Measurements from ENCODE around the gene BCAT1. TPM values are rescaled to one million over a fixed set of nuclear protein-coding genes. Genes with fewer than 3 reads are reported as not detected.
A peak's percentile ranks its signal among the peaks of the same experiment; 100 is the strongest.

Gene BCAT1
- total RNA-seq, 3 donors from 2014 or later (not counting 1 experiment from before 2014, with no cell fraction given), result 0.61 to 4.4 (median 1.3) TPM

DNA sequence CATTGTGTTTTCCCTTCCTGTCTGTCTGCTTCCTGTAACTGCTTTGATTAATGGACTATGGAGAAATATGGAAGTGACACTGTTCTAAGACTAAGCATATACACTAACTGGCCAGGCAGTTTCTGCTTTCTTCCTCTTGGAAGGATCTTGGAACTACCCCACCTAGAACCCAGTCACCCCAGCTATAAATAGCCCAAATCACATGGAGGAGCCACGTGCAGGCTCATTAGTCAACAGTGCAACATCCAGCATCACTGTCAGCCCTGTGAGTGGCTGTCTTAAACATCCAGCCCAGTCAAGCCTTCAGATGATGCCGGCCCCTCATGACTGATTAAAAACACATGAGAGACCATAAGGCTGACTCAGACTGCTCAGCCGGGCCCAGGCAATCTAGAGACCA, 39.2 kb downstream of the BCAT1 start:
- H3K27ac Mint-ChIP-seq, result no peak overlapping the region
- H3K4me3 Mint-ChIP-seq, result no peak overlapping the region
- 86% methylated on average over 3 of the region's 3 CpGs for WGBS (ENCODE audit: insufficient coverage)
- no peaks in the 10 kb centered on the region for H3K9me3 Mint-ChIP-seq
- no peaks in the 10 kb centered on the region for H3K27me3 ChIP-seq (ENCODE audit: control insufficient read depth, insufficient read depth, low read length)
- DNase-seq (peak in 1 of 2 donors; percentile 3), ATAC-seq (peak in 1 of 3 donors; percentile 17)
- intact Hi-C loops (cut with micrococcal nuclease), result no loop called here
- no peaks in the 10 kb centered on the region for H3K36me3 Mint-ChIP-seq
- H3K4me3 ChIP-seq (ENCODE audit: low read length), result no peak overlapping the region
- H3K27ac ChIP-seq (ENCODE audit: low read length), result no peak overlapping the region
- no peaks in the 10 kb centered on the region for H3K4me1 ChIP-seq (ENCODE audit: control insufficient read depth, insufficient read depth, low read length)
- H3K4me1 Mint-ChIP-seq, result no peaks in the 10 kb centered on the region
- H3K36me3 ChIP-seq (ENCODE audit: control insufficient read depth, insufficient read depth, low read length), result no peaks in the 10 kb centered on the region
- H3K9me3 ChIP-seq (ENCODE audit: control insufficient read depth, insufficient read depth, low read length), result no peaks in the 10 kb centered on the region
- TF ChIP-seq, protein P1, sequence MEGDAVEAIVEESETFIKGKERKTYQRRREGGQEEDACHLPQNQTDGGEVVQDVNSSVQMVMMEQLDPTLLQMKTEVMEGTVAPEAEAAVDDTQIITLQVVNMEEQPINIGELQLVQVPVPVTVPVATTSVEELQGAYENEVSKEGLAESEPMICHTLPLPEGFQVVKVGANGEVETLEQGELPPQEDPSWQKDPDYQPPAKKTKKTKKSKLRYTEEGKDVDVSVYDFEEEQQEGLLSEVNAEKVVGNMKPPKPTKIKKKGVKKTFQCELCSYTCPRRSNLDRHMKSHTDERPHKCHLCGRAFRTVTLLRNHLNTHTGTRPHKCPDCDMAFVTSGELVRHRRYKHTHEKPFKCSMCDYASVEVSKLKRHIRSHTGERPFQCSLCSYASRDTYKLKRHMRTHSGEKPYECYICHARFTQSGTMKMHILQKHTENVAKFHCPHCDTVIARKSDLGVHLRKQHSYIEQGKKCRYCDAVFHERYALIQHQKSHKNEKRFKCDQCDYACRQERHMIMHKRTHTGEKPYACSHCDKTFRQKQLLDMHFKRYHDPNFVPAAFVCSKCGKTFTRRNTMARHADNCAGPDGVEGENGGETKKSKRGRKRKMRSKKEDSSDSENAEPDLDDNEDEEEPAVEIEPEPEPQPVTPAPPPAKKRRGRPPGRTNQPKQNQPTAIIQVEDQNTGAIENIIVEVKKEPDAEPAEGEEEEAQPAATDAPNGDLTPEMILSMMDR (IDR thresholded peaks at IDR 0.05), result no peak
- peaks cover 3 to 6% of the 10 kb centered on the region in 2 donors for H3K27me3 Mint-ChIP-seq (ENCODE audit: low read depth in 2 of 2)

GRCh38 chr12:24907464-24907863, 41.4 kb downstream of the BCAT1 start:
- Mint-ChIP-seq H3K27me3 (ENCODE audit: low read depth in 2 of 2) (peaks cover 8 to 9% of the 10 kb centered on the region in 2 donors), H3K36me3 (no peaks in the 10 kb centered on the region), H3K4me1 (peaks cover 0 to 9% of the 10 kb centered on the region in 2 donors), H3K27ac (no peak overlapping the region), H3K9me3 (no peaks in the 10 kb centered on the region), H3K4me3 (no peak overlapping the region)
- Histone ChIP-seq H3K27ac (ENCODE audit: low read length) (no peak overlapping the region), H3K4me3 (ENCODE audit: low read length) (no peak overlapping the region), H3K9me3 (ENCODE audit: control insufficient read depth, insufficient read depth, low read length) (no peaks in the 10 kb centered on the region), H3K27me3 (ENCODE audit: control insufficient read depth, insufficient read depth, low read length) (no peaks in the 10 kb centered on the region), H3K36me3 (ENCODE audit: control insufficient read depth, insufficient read depth, low read length) (no peaks in the 10 kb centered on the region), H3K4me1 (ENCODE audit: control insufficient read depth, insufficient read depth, low read length) (peaks cover 10% of the 10 kb centered on the region)
- TF ChIP-seq, protein P1 (IDR thresholded peaks at IDR 0.05), result no peak
- ATAC-seq (no peak), DNase-seq (no peak)
- 93% methylated on average over 5 of the region's 5 CpGs for WGBS (ENCODE audit: insufficient coverage)
- intact Hi-C loops (cut with micrococcal nuclease), result no loop called here

GRCh38 chr12:24906141-24906540, 42.8 kb downstream of the BCAT1 start:
- no peak for ATAC-seq
- H3K27me3 ChIP-seq (ENCODE audit: control insufficient read depth, insufficient read depth, low read length), result peaks cover 7% of the 10 kb centered on the region

More at GRCh38 chr12:24906141-24906540, 42.8 kb downstream of the BCAT1 start:
- Histone ChIP-seq H3K4me1 (ENCODE audit: control insufficient read depth, insufficient read depth, low read length) (peaks cover 17% of the 10 kb centered on the region), H3K9me3 (ENCODE audit: control insufficient read depth, insufficient read depth, low read length) (no peaks in the 10 kb centered on the region), H3K27ac (ENCODE audit: low read length) (no peak overlapping the region), H3K4me3 (ENCODE audit: low read length) (no peak overlapping the region), H3K36me3 (ENCODE audit: control insufficient read depth, insufficient read depth, low read length) (no peaks in the 10 kb centered on the region)
- Mint-ChIP-seq H3K27me3 (ENCODE audit: low read depth in 2 of 2) (peaks cover 18% of the 10 kb centered on the region in 2 donors), H3K27ac (no peak overlapping the region), H3K9me3 (no peaks in the 10 kb centered on the region), H3K4me1 (peaks cover 0 to 15% of the 10 kb centered on the region in 2 donors), H3K36me3 (no peaks in the 10 kb centered on the region), H3K4me3 (no peak overlapping the region)
- TF ChIP-seq, protein P1 (IDR thresholded peaks at IDR 0.05), result no peak
- no peak for DNase-seq
- intact Hi-C loops (cut with micrococcal nuclease), result no loop called here
- 92% methylated on average over 2 of the region's 2 CpGs for WGBS (ENCODE audit: insufficient coverage)

All from natural killer cell (primary cell).